Esophagus muscularis mucosa (tissue), 4 donors: Measurements from ENCODE around the gene ATP2A3. TPM values are rescaled to one million over a fixed set of nuclear protein-coding genes. Genes with fewer than 3 reads are reported as not detected.

Source experiments
- DNase-seq: peaks from one replicate; pipeline ENCODE4 v3.0.0-alpha.2; 2017; ENCODE audit errors: extremely low spot score
- H3K27ac ChIP-seq, 4 donors: fragments of 200-600 bp; sonication (generic); replicated peaks in 1 of 4; 1 replicate in 3 of 4; 2 replicates in 1 of 4; pipeline ENCODE4 v1.5.1; 2016 to 2019; ENCODE audit warnings: mild to moderate bottlenecking in 1 of 4
- H3K27me3 ChIP-seq, 4 donors: fragments of 200-600 bp; sonication (generic); one replicate each; pipeline versions ENCODE4 v1.5.1 to v1.6.0; 2016 to 2019
- H3K36me3 ChIP-seq, 4 donors: fragments of 200-600 bp; sonication (generic); one replicate each; pipeline ENCODE4 v1.5.1; 2016 to 2019
- H3K4me1 ChIP-seq, 4 donors: fragments of 200-600 bp; sonication (generic); one replicate each; pipeline ENCODE4 v1.5.1; 2016 to 2019
- H3K4me3 ChIP-seq, 4 donors: fragments of 200-600 bp; sonication (generic); 1 replicate in 2 of 4; 2 replicates in 2 of 4; pipeline ENCODE4 v1.5.1; 2016 to 2019; ENCODE audit warnings: mild to moderate bottlenecking in 4 of 4, moderate library complexity in 1 of 4
- H3K9me3 ChIP-seq, 4 donors: fragments of 200-600 bp; sonication (generic); 1 replicate in 3 of 4; 2 replicates in 1 of 4; pipeline ENCODE4 v1.5.1; 2016 to 2019
- EP300 ChIP-seq: sonication (generic); formaldehyde crosslinking; IDR thresholded peaks from one replicate; pipeline ENCODE4 v1.6.1; 2017; ENCODE audit warnings: antibody characterized with exemption
- POLR2A ChIP-seq: fragments of 450-650 bp; IDR thresholded peaks from one replicate; pipeline ENCODE4 v1.6.1; 2017; ENCODE audit warnings: antibody characterized with exemption, moderate library complexity, mild to moderate bottlenecking, low read depth
- POLR2AphosphoS5 ChIP-seq, 2 donors: sonication (generic); formaldehyde crosslinking; IDR thresholded peaks; one replicate each; pipeline ENCODE4 v1.6.1; 2017; ENCODE audit warnings: antibody characterized with exemption in 2 of 2
- WGBS: methylation state at CpG from one replicate; pipeline ENCODE4 v1.1.5; 2018; 5-methylcytosine and 5-hydroxymethylcytosine counted together
- intact Hi-C: fragments of 100-400 bp; cut with DNase I; formaldehyde crosslinking; loops from one replicate; pipeline ENCODE4 v1.15.1; 2023
- total RNA-seq, 4 donors: library from RNA; depleted of rRNA; stranded (reverse); fragments of >200 nt; gene quantifications; one replicate each; pipeline versions ENCODE4 v1.1.0 to v1.2.1, GENCODE V29; 2016
- TF ChIP-seq, protein P1 (sequence below), 3 experiments: fragments of 200-600 bp in 2 of 3; fragments of 450-650 bp in 1 of 3; sonication (generic) in 2 of 3; IDR thresholded peaks; one replicate each; pipeline ENCODE4 v1.5.1; 2017 to 2019; ENCODE audit warnings: antibody characterized with exemption in 3 of 3, mild to moderate bottlenecking in 2 of 3, moderate library complexity in 1 of 3

ATP2A3 gene
- total RNA-seq, 4 donors from 2014 or later, result 17.9 to 35.4 (median 24.8) TPM

DNA sequence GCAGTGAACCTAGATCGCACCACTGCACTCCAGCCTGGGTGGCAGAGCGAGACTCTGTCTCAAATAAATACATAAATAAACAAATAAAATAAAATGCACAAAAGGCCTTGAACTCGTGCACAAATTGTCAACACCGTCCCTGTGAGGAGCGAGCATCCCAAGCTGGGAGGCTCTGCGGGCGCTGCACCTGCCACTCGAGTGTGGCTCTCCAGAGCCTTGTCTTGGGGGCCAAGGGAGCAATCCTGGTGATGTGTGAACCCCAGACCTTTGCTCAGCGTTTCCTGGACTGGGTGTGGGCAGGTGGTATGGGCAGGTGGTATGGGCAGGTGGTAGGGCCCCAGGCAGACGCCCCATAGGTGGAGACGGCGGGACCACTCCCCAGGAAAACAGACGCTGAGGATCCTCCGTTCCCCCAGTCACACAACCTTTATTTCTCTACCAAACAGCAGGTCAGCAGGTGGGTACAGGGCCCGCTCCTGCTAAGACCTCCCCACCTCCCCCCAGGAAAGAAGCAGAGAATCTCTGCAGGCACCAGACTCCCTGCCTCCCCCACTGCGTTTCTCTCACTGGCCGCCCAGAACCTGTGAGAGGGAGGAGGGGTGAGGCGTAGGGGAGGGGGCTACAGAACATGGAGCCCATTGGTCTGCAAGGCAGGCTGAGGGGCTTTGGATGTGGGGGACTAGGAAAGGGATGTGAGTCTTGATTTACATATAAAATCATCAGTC lies 40.6 kb downstream of the ATP2A3 start:
- H3K4me1 ChIP-seq, result peaks cover 10 to 43% (median 33%) of the 10 kb centered on the region in 4 donors
- H3K27ac ChIP-seq, result peak overlapping the region in 2 of 4 donors; percentile 65 to 67
- no peak overlapping the region for H3K4me3 ChIP-seq
- TF ChIP-seq POLR2A (no peak), EP300 (no peak), POLR2AphosphoS5 (IDR thresholded peaks at IDR 0.05) (no peak)
- TF ChIP-seq, protein P1, sequence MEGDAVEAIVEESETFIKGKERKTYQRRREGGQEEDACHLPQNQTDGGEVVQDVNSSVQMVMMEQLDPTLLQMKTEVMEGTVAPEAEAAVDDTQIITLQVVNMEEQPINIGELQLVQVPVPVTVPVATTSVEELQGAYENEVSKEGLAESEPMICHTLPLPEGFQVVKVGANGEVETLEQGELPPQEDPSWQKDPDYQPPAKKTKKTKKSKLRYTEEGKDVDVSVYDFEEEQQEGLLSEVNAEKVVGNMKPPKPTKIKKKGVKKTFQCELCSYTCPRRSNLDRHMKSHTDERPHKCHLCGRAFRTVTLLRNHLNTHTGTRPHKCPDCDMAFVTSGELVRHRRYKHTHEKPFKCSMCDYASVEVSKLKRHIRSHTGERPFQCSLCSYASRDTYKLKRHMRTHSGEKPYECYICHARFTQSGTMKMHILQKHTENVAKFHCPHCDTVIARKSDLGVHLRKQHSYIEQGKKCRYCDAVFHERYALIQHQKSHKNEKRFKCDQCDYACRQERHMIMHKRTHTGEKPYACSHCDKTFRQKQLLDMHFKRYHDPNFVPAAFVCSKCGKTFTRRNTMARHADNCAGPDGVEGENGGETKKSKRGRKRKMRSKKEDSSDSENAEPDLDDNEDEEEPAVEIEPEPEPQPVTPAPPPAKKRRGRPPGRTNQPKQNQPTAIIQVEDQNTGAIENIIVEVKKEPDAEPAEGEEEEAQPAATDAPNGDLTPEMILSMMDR (IDR thresholded peaks at IDR 0.05), result no peak
- DNase-seq, result no peak
- H3K36me3 ChIP-seq, result peaks cover 0 to 6% (median 0%) of the 10 kb centered on the region in 4 donors
- 90% methylated on average over 17 of the region's 18 CpGs for WGBS
- no peaks in the 10 kb centered on the region for H3K9me3 ChIP-seq
- intact Hi-C loops, result no loop called here
- no peaks in the 10 kb centered on the region for H3K27me3 ChIP-seq

DNA sequence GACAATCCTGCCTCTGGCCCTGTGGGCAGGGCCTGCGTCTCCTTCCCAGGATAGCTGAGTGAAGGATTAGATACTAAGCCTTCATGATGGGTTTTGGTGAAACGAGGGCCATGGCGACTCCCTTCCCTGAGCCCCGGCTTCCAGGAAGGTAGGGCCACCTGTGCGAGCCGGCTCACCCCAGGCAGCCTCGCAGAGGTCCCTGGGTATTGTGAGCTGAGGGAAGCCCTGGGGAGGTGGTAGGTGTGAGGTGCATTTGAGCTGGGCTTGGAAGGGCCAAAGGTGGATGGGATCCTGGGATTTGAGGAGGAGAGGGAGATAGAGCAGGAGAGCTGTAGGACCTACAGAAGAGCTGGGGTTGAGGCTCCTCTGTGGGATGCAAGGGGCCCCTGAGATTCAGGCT lies 41.5 kb downstream of the ATP2A3 start:
- intact Hi-C loops, result no loop called here
- 92% methylated on average over 7 of the region's 7 CpGs for WGBS
- Histone ChIP-seq H3K27me3 (no peaks in the 10 kb centered on the region), H3K4me1 (peaks cover 5 to 43% (median 33%) of the 10 kb centered on the region in 4 donors), H3K27ac (peak overlapping the region in 1 of 4 donors; percentile 34), H3K36me3 (no peaks in the 10 kb centered on the region), H3K9me3 (no peaks in the 10 kb centered on the region), H3K4me3 (no peak overlapping the region)
- no peak for DNase-seq
- TF ChIP-seq EP300 (no peak), POLR2A (no peak), POLR2AphosphoS5 (IDR thresholded peaks at IDR 0.05) (no peak)
- TF ChIP-seq, protein P1 (IDR thresholded peaks at IDR 0.05), result no peak

DNA sequence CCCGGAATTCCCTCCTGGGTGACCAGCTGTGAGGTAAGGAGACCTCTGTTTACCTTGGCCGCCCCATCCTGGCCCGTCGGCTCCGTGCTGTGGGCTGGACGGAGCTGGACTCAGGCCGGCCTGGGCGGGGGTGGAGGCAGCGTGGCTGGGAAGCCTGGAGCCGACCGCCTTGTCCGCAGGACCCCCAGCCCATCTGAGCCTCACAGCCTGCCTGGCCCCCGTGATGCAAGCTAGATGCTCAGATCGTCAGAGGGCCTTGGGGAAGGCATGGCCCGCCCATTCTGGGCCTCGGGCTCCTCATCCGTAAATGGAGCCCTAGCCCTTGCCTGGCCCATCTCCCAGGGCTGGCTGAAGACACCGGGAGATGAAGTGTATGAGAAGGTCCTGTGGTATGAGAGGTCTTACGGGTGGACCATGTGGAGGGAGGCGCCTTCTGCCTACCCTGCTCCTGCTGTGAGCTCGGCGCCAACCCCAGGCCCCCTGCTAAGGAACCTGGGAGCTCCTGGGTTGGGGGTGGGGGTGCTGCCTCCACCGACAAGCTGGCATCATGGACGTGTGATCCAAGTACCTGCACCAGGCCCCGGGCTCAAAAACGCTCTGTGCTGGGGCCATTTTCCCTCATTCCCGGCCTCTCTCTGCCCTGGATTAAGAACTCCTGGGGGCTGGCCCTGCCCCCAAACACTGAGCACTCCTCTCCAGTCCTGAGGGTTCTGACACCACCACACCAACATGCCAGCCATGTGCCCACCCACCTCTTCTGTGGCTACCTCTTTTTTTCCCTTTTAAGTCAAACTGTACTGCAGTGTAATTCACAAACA lies 42.5 kb downstream of the ATP2A3 start:
- no peak for DNase-seq
- Histone ChIP-seq H3K9me3 (no peaks in the 10 kb centered on the region), H3K27me3 (no peaks in the 10 kb centered on the region), H3K36me3 (no peaks in the 10 kb centered on the region), H3K4me1 (peaks cover 11 to 48% (median 39%) of the 10 kb centered on the region in 4 donors), H3K4me3 (no peak overlapping the region), H3K27ac (peak overlapping the region in 3 of 4 donors; percentile 38 to 74 (median 72))
- TF ChIP-seq POLR2AphosphoS5 (IDR thresholded peaks at IDR 0.05), result no peak
- TF ChIP-seq, protein P1 (IDR thresholded peaks at IDR 0.05), result no peak
- no peak for TF ChIP-seq EP300
- no peak for TF ChIP-seq POLR2A
- intact Hi-C loops, result no loop called here
- WGBS, result 75% methylated on average over 25 of the region's 27 CpGs

DNA sequence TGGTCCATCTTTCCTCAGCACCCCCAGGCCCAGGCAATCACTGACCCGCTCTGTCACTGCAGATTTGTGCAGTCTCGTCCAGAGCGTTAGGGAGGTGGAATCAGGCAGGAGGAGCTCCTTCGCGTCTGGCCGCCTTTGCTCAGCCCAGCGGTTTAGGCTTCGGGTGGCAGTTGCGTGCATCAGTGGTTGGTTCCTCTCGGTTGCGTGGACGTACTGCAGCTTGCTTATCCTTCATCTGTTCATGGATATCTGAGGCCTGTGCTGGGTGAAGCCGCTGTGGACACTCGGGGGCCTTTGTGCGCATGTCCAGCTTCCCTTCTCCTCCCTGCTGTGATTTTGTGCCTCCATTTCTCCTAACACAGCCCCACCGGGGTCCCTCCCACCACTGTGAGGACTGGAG lies 43.2 kb downstream of the ATP2A3 start:
- Histone ChIP-seq H3K9me3 (no peaks in the 10 kb centered on the region), H3K4me1 (peaks cover 16 to 54% (median 46%) of the 10 kb centered on the region in 4 donors), H3K4me3 (no peak overlapping the region)

More for the DNA sequence above, 43.2 kb downstream of the ATP2A3 start:
- intact Hi-C loops, result no loop called here
- no peak for TF ChIP-seq POLR2A
- TF ChIP-seq, protein P1 (IDR thresholded peaks at IDR 0.05), result no peak
- TF ChIP-seq EP300, result no peak
- no peak for TF ChIP-seq POLR2AphosphoS5 (IDR thresholded peaks at IDR 0.05)
- WGBS, result 94% methylated on average over 14 of the region's 16 CpGs
- DNase-seq, result no peak
- no peaks in the 10 kb centered on the region for H3K36me3 ChIP-seq
- peak overlapping the region in 3 of 4 donors; percentile 38 to 74 (median 72) for H3K27ac ChIP-seq
- no peaks in the 10 kb centered on the region for H3K27me3 ChIP-seq
